Fibroblast of the aortic adventitia (primary cell): ENCODE measurements around the gene SPHKAP. TPM values are rescaled to one million over a fixed set of nuclear protein-coding genes. Genes with fewer than 3 reads are reported as not detected.

Source experiments
- DNase-seq: peaks from one replicate; pipeline ENCODE4 v3.0.0-alpha.2; 2010; ENCODE audit warnings: low read depth
- H3K4me3 ChIP-seq: 2 replicates; pipeline ENCODE4 v1.5.1; 2011; ENCODE audit warnings: low read depth, mild to moderate bottlenecking, control low read depth, low read length, moderate library complexity
- CTCF ChIP-seq: IDR thresholded peaks from 2 replicates; pipeline ENCODE4 v1.5.1; 2011; ENCODE audit warnings: mild to moderate bottlenecking, low read length, control low read depth, inconsistent platforms; ENCODE audit not compliant: insufficient read depth
- total RNA-seq: library from RNA; depleted of rRNA; stranded (reverse); fragments of >200 nt; gene quantifications from 2 replicates; pipeline ENCODE4 v1.2.3, GENCODE V29; 2012; ENCODE audit warnings: low replicate concordance

SPHKAP gene
- total RNA-seq, 1 donor, result 0.09 TPM

DNA sequence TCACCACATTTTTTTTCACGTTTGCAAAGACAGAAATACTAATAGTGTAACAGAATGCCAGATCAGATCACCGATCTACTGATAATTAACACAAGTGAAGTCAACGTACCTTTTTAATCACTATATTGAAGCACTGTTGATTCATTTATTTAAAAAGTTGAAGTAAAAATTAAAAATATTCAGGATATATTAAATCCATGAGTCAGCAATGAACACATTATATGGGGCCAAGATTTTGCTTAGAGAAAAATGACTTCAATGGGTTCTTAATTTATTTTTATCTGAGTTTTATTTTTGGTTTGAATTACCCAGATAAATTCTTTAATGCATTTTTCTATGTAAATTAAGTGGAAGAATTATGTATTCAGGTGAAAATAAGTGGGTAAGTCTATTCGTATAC, 14.2 kb downstream of the SPHKAP start:
- TF ChIP-seq CTCF, result no peak
- no peak for DNase-seq
- no peak overlapping the region for H3K4me3 ChIP-seq

GRCh38 chr2:228164718-228165117, 16.8 kb downstream of the SPHKAP start:
- no peak for DNase-seq
- TF ChIP-seq CTCF, result no peak
- no peak overlapping the region for H3K4me3 ChIP-seq

GRCh38 chr2:228157841-228158240, 23.6 kb downstream of the SPHKAP start:
- no peak overlapping the region for H3K4me3 ChIP-seq
- no peak for TF ChIP-seq CTCF
- no peak for DNase-seq

- H3K4me3 ChIP-seq, result no peak overlapping the region
- DNase-seq, result no peak
- no peak for TF ChIP-seq CTCF
Observed at GRCh38 chr2:228144961-228145360, 36.5 kb downstream of the SPHKAP start.

GRCh38 chr2:228140934-228141528, 40.5 kb downstream of the SPHKAP start:
- TF ChIP-seq CTCF, result no peak
- DNase-seq, result no peak
- no peak overlapping the region for H3K4me3 ChIP-seq

GRCh38 chr2:228136027-228136426, 45.5 kb downstream of the SPHKAP start:
- no peak overlapping the region for H3K4me3 ChIP-seq
- DNase-seq, result no peak
- TF ChIP-seq CTCF, result no peak

- no peak for DNase-seq
- no peak overlapping the region for H3K4me3 ChIP-seq
- no peak for TF ChIP-seq CTCF
Observed at GRCh38 chr2:228135300-228135699, 46.2 kb downstream of the SPHKAP start.
